ENCODE measurements around the gene YTHDF1. TPM values are rescaled to one million over a fixed set of nuclear protein-coding genes. Genes with fewer than 3 reads are reported as not detected.

YTHDF1 gene
- total RNA-seq, 1 donor from 2014 or later: 22.2 TPM

DNA sequence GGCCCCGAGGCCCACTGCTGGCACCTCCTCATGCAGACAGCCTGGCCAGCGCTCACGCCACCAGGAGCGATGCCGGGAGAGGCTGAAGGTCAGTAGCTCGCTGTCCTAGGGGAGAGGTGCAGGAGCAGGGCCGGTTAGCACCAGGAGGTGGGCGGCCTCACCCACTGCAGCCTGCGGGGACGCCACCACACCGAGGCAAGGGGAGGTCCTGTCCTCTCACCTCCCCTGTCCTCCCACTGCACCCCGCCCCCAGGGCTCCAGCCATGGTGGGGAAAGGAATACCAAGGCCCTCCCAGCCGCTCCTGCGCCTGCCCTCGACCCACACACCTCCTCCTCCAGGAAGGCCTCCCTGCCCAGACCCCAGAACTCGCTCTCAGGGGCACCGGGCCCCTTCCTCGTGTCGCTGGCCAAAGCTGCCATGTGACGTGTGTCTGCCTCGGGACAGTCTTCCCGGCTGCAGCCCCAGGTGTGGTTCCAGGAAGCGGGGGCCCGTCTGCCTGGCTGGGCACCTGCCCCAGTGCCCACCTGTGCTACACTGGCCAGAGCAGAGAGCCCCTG is 31.8 kb upstream of the YTHDF1 start:
- TF ChIP-seq, protein P1, sequence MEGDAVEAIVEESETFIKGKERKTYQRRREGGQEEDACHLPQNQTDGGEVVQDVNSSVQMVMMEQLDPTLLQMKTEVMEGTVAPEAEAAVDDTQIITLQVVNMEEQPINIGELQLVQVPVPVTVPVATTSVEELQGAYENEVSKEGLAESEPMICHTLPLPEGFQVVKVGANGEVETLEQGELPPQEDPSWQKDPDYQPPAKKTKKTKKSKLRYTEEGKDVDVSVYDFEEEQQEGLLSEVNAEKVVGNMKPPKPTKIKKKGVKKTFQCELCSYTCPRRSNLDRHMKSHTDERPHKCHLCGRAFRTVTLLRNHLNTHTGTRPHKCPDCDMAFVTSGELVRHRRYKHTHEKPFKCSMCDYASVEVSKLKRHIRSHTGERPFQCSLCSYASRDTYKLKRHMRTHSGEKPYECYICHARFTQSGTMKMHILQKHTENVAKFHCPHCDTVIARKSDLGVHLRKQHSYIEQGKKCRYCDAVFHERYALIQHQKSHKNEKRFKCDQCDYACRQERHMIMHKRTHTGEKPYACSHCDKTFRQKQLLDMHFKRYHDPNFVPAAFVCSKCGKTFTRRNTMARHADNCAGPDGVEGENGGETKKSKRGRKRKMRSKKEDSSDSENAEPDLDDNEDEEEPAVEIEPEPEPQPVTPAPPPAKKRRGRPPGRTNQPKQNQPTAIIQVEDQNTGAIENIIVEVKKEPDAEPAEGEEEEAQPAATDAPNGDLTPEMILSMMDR (IDR thresholded peaks at IDR 0.05; ENCODE audit: borderline replicate concordance): no peak

DNA sequence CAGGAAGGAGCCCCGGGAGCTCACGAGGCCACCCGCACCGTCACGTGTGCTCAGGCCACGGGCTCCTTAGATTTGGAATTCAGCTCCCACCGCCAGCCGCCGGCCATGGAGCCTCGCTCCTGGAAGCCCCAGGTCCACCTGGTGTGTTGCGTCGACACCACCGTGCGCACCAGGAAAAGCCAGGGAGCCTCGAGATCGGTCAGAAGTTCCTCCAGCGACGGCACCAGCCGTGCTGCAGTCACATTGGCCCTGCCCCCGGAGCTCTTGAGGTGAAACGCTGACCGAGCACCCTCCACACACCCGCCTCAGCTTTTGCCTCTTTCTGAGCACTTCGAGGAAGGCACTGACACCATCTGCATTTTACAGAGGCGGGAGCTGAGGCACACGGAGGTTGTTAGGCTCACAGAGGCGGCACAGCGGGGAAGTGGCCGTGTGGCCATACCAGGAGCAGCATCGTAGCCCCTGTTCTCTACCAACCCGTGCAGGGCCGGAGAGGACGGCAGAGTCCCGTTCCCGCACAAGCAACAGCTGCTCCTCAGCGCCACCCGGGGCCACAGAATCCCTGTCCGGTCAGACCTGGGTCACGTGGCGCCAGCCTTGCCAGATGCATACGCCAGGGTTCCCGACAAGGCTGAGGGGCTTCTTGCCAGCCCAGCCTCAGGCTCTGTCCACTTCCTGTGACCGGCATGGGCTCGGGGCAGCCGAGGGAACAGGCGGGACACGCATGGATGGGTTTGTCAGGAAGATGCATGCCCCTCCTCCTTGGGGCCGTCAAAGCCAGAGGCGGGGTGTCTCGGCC is 30.8 kb upstream of the YTHDF1 start:
- peaks cover 96% of the 10 kb centered on the region for H3K27me3 ChIP-seq (ENCODE audit: low read depth)
- intact Hi-C loops (cut with micrococcal nuclease): no loop called here
- TF ChIP-seq, protein P1 (IDR thresholded peaks at IDR 0.05; ENCODE audit: borderline replicate concordance): no peak

More for the DNA sequence above, 31.8 kb upstream of the YTHDF1 start:
- Histone ChIP-seq H3K4me1 (no peaks in the 10 kb centered on the region), H3K27ac (replicated peaks) (no peak overlapping the region), H3K36me3 (no peaks in the 10 kb centered on the region), H3K9me3 (replicated peaks) (no peaks in the 10 kb centered on the region), H3K4me3 (no peak overlapping the region), H3K27me3 (ENCODE audit: low read depth) (peaks cover 98% of the 10 kb centered on the region)
- intact Hi-C loops (cut with micrococcal nuclease): no loop called here
- DNase-seq: no peak

DNA sequence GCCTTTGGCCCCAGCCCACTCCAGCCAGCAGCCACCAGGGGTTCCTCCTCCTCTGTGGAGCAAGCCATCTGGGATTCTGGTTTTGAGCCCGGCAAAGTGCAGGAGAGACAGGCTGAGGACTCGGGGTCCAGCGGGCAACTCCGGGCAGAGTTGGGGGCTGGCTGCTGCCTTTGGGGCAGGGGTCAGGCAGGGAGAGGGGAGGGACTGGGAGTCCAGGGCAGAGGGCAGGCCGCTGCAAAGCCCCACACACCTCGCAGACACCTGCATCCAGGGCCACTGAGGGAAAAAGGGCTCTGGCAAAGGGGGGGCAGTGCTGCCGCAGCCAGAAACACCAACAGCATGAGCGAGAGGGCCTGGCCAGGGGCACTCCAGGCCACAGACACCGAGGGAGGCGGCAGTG is 28.5 kb upstream of the YTHDF1 start:
- Histone ChIP-seq H3K36me3 (no peaks in the 10 kb centered on the region), H3K4me1 (no peaks in the 10 kb centered on the region), H3K4me3 (no peak overlapping the region), H3K9me3 (replicated peaks) (no peaks in the 10 kb centered on the region), H3K27ac (replicated peaks) (no peak overlapping the region), H3K27me3 (ENCODE audit: low read depth) (peaks cover 86% of the 10 kb centered on the region)
- intact Hi-C loops (cut with micrococcal nuclease): no loop called here
- TF ChIP-seq, protein P1 (IDR thresholded peaks at IDR 0.05; ENCODE audit: borderline replicate concordance): no peak
- no peak for DNase-seq

More for the DNA sequence above, 30.8 kb upstream of the YTHDF1 start:
- H3K4me1 ChIP-seq: no peaks in the 10 kb centered on the region
- no peak overlapping the region for H3K4me3 ChIP-seq
- H3K27ac ChIP-seq (replicated peaks): no peak overlapping the region
- no peaks in the 10 kb centered on the region for H3K9me3 ChIP-seq (replicated peaks)
- no peak for DNase-seq
- H3K36me3 ChIP-seq: no peaks in the 10 kb centered on the region

DNA sequence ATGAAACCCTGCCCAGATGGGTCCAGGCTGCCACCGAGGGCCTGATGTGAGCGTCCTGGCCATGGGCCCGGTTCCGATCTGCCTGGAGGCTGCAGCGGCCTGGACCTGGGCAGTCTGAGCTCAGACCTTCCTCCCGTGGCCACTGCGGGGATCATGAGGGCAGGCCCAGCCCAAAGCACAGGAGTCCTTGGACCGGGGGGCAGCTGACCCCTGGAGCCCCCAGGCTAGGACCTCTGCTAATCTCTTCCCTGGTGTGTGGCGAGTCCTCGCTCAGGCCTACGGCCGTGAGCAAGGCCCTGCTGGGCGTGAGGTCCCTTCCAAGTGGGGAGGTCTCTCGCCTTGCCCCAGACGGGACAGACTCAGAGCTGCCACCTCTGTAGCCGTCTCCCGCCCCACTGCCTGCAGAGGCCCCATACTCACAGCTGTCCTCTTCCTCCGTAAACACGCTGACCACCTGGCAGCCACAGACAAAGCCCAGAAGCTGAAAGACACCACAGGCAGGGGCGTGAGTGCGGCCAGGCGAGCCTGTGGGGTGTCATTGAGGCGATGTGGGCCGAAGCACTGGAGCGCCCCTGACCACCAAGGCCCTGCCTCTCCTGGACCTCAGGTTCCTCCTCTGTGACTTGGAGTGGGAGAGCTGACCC is 27.8 kb upstream of the YTHDF1 start:
- peaks cover 78% of the 10 kb centered on the region for H3K27me3 ChIP-seq (ENCODE audit: low read depth)
- intact Hi-C loops (cut with micrococcal nuclease): no loop called here

DNA sequence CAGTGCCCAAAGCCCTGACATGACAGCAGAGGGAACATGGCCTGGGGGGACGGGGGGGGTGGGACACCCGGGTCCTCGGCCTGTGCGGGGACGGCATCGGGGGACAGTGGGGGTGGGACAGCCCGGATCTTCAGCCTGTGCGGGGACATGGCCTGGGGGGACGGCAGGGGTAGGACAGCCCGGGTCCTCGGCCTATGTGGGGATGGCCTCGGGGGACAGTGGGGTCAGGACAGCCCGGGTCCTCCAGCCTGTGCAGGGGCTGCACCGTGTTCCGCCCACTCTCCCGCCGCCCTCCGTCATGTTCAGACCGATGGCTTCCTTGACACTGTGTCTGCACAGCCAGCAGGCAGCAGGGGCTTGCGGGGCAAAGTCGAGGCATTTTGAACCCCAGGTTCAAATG is 26.8 kb upstream of the YTHDF1 start:
- H3K27me3 ChIP-seq (ENCODE audit: low read depth): peaks cover 76% of the 10 kb centered on the region
- no peaks in the 10 kb centered on the region for H3K36me3 ChIP-seq
- intact Hi-C loops (cut with micrococcal nuclease): no loop called here
- no peak overlapping the region for H3K27ac ChIP-seq (replicated peaks)
- no peak overlapping the region for H3K4me3 ChIP-seq
- DNase-seq: no peak
- no peaks in the 10 kb centered on the region for H3K4me1 ChIP-seq
- TF ChIP-seq, protein P1 (IDR thresholded peaks at IDR 0.05; ENCODE audit: borderline replicate concordance): no peak
- no peaks in the 10 kb centered on the region for H3K9me3 ChIP-seq (replicated peaks)

More for the DNA sequence above, 27.8 kb upstream of the YTHDF1 start:
- Histone ChIP-seq H3K4me3 (no peak overlapping the region), H3K9me3 (replicated peaks) (no peaks in the 10 kb centered on the region), H3K27ac (replicated peaks) (no peak overlapping the region), H3K4me1 (no peaks in the 10 kb centered on the region), H3K36me3 (no peaks in the 10 kb centered on the region)
- TF ChIP-seq, protein P1 (IDR thresholded peaks at IDR 0.05; ENCODE audit: borderline replicate concordance): no peak
- no peak for DNase-seq

Data from left ventricle myocardium inferior (tissue), 1 donor.